ENCODE results near the gene UBE2L5. TPM values are rescaled to one million over a fixed set of nuclear protein-coding genes. Genes with fewer than 3 reads are reported as not detected.

Gene UBE2L5
- total and polyA plus RNA-seq, 5 experiments from 2014 or later = not detected

DNA sequence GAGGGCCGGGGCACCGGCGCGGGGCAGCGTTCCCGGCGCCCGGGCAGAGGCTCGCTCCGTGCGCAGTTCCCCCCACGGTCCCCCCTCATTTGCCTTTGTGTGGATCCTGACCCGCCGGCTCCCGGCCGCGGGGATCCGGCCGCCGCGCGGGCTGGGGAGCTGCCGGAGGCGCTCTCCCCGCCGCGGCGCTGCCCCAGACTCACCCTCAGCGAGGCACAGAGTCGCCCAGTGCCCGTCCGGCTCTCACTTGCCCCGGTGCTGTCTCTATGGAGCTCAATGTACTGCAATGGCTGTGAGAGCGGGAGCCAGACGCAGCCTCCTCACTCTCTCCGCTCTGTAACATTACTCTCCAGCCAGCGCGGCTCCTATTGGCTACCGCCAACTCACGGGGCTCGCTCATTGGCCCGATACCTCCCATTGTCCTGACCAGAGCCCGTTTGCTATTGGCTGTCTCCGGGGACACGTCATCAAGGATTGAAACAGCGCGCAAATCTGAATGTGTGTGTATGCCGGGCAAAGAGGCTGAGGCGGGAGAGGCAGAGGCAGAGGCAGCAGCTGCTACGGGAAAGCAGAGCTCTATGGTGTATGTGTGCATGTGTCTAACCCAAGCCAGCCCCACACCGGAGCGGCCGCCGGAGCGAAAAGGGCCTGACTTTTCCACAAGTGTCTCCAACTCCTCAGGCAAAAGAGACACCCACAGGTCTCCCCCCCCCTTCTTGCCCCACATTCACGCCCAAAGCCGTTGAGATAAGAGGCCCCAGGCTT, 43.5 kb downstream of the UBE2L5 start, which contains the start of gene HMGB1:
Gene HMGB1, minus strand, starts transcription at position 344 of the 765 bp plus-strand sequence. CDS start 2,256 bp downstream, outside the sequence.
- Mint-ChIP-seq H3K27ac (peak within 1 kb of the TSS; percentile 97 to 99 (median 98)), H3K4me1 (peaks cover 10 to 47% (median 24%) of the 10 kb centered on the region in 4 donors), H3K27me3 (peaks cover 0 to 13% (median 0%) of the 10 kb centered on the region in 5 donors), H3K36me3 (peaks cover 3 to 23% (median 10%) of the 10 kb centered on the region in 3 donors), H3K9me3 (peaks cover 0 to 4% (median 0%) of the 10 kb centered on the region in 9 donors), H3K4me3 (peak within 1 kb of the TSS; percentile 88 to 99 (median 96))
- POLR2A ChIA-PET = interaction anchor here (0.7 to 2.9 kb wide), 22 partner anchors 13 to 696 kb away, joined by 3 to 82 read pairs (median 3); partner anchors contain the start of genes HSPH1, UBL3 and USPL1
- DNase-seq = peak; percentile 86 to 99 (median 96)
- ATAC-seq = peak; percentile 87 to 88

DNA sequence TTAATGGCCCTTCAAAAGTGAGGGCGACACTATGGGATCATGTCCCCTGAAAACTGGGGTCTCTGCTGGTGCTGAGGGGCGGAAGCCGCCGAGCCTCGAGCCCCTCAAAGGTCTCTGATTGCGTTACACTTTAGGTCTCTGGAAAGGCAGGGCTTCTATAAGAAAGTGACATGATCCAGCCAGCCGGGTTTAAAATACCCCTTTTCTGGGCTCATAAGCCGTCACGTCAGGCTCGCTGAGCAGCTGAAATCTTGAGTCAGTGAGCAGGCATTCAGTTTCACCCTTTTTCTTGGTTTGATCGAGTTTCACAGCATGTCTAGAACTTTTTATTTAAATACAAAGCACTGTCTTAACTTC, 44.0 kb downstream of the UBE2L5 start:
- peak overlapping the region in 3 of 10 donors; percentile 98 for H3K27ac Mint-ChIP-seq
- peaks cover 0 to 4% (median 0%) of the 10 kb centered on the region in 9 donors for H3K9me3 Mint-ChIP-seq
- no peak for DNase-seq
- peaks cover 9 to 42% (median 22%) of the 10 kb centered on the region in 4 donors for H3K4me1 Mint-ChIP-seq
- H3K4me3 Mint-ChIP-seq = peak overlapping the region in 8 of 10 donors; percentile 26 to 99 (median 96)
- POLR2A ChIA-PET = interaction anchor here (0.7 to 2.9 kb wide), 7 partner anchors 13 to 623 kb away, joined by 3 to 82 read pairs (median 11); partner anchors contain the start of gene USPL1
- H3K36me3 Mint-ChIP-seq = peaks cover 2 to 20% (median 9%) of the 10 kb centered on the region in 3 donors
- ATAC-seq = no peak
- peaks cover 0 to 13% (median 0%) of the 10 kb centered on the region in 5 donors for H3K27me3 Mint-ChIP-seq

DNA sequence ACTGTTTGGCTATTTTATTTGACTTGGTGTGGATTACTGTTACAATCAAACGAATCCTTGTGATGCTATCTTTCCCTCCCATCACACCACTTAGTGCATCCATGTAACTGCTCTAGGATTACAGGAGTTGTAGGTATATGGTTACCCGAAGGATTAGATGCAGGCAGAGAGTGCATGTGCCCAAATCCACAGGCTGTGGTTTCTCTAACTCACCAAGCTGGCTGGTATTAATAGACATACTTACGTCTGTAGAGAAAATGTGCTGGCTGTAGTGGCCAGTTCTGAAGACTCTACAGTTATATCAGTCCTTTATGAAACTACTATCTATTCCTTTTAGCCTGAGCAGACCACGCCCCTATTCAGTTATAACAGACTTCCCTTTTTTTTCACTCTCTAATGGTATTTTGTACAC, 44.6 kb downstream of the UBE2L5 start:
- Mint-ChIP-seq H3K36me3 (peaks cover 0 to 15% (median 8%) of the 10 kb centered on the region in 3 donors), H3K27me3 (peaks cover 0 to 13% (median 0%) of the 10 kb centered on the region in 5 donors), H3K4me3 (peak overlapping the region in 2 of 10 donors; percentile 32 to 39), H3K9me3 (peaks cover 0 to 4% (median 0%) of the 10 kb centered on the region in 9 donors), H3K4me1 (peaks cover 6 to 37% (median 19%) of the 10 kb centered on the region in 4 donors), H3K27ac (no peak overlapping the region)
- DNase-seq (no peak), ATAC-seq (no peak)
- POLR2A ChIA-PET = no interaction called here

DNA sequence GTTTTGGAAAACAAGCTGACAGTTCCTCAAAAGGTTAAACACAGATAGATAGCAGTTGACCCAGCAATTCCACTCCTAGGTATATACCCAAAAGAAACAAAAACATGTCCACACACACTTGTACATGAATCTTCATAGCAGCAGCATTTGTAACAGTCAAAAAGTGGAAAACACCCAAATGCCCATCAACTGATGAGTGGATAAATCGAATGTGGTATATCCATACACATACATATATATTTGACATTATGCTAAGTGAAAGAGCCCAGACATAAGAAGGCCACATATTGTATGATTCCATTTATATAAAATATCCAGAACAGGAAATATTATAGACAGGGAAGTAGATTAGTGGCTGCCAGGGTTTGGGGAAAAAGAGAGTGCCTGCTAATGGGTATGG, 51.4 kb downstream of the UBE2L5 start:
- POLR2A ChIA-PET = no interaction called here
- no peak overlapping the region for H3K27ac Mint-ChIP-seq
- DNase-seq (no peak), ATAC-seq (no peak)
- peaks cover 0 to 3% (median 0%) of the 10 kb centered on the region in 4 donors for H3K4me1 Mint-ChIP-seq
- peaks cover 0 to 5% (median 0%) of the 10 kb centered on the region in 5 donors for H3K27me3 Mint-ChIP-seq
- H3K4me3 Mint-ChIP-seq = no peak overlapping the region
- H3K36me3 Mint-ChIP-seq = no peaks in the 10 kb centered on the region
- no peaks in the 10 kb centered on the region for H3K9me3 Mint-ChIP-seq

DNA sequence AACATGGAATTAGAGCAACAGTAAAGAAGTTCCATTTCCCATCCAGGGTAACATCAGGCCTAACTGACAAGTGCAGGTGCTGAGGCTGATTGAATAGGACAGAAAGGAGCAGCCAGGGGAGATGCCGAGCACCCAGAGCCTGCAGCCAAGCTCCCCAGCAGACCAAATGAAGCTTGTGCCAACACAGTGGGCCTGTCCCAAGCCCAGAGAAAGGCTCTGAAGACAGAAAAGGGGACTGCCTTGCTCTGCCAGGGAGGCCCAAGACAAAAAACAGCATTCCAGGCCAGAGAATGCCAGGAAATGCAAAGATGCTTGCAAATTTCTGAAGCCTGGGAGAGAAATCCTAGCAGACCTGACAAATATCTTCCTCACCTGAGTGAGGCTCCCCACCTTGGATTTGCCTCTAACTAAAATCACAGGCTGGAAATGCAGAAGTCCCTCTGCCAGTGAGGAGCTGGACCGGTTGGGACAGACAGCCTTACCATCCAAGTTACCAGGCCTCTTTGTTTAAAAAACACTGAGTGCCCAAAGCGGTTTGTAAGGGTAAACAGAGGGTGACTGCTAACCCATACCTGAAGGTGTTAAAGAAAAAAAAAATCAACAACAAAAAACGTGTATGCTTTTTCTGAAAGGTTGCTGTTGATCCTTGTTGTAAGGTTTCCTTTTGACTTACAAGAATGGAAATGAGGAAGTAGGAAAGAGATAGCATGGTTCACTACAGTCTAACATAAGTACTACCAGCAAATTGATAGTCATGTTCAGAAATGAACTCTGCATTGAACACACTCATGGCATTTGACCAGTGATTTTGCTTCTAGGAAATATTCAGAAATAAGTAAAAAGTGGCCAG, 55.3 kb downstream of the UBE2L5 start:
- DNase-seq = no peak
- no peak overlapping the region for H3K4me3 Mint-ChIP-seq
- POLR2A ChIA-PET = no interaction called here
- H3K27me3 Mint-ChIP-seq = peaks cover 0 to 2% (median 0%) of the 10 kb centered on the region in 5 donors
- ATAC-seq = no peak
- no peaks in the 10 kb centered on the region for H3K9me3 Mint-ChIP-seq
- peaks cover 0 to 3% (median 0%) of the 10 kb centered on the region in 4 donors for H3K4me1 Mint-ChIP-seq
- H3K27ac Mint-ChIP-seq = peak overlapping the region in 1 of 10 donors; percentile 28
- H3K36me3 Mint-ChIP-seq = no peaks in the 10 kb centered on the region

Other genes starting within 250 kb of the UBE2L5 start
- 1 to 10 TPM; 1.5 to 1.7 TPM for gene KATNAL1, start 114.9 kb upstream of the UBE2L5 start, total RNA-seq
- under 1 TPM; 0.25 to 0.95 (median 0.61) TPM for gene KATNAL1, start 114.9 kb upstream of the UBE2L5 start, polyA plus RNA-seq
- 100 to 1,000 TPM; 363 to 385 TPM for gene HMGB1, start 43.4 kb downstream of the UBE2L5 start, total RNA-seq
- 100 to 1,000 TPM; 468 to 703 (median 554) TPM for gene HMGB1, start 43.4 kb downstream of the UBE2L5 start, polyA plus RNA-seq
- gene USPL1, start 195.4 kb downstream of the UBE2L5 start, total RNA-seq = 10 to 100 TPM; 29.2 to 31.1 TPM
- 10 to 100 TPM; 13.4 to 17.6 (median 14.2) TPM for gene USPL1, start 195.4 kb downstream of the UBE2L5 start, polyA plus RNA-seq

Measured in naive thymus-derived CD8-positive, alpha-beta T cell (primary cell).